Retina (tissue), 1 donor: ENCODE data around the gene FXYD6.
A peak's percentile ranks its signal among the peaks of the same experiment; 100 is the strongest.
"Not testable (repeated sequence)": the region's sequence is repeated elsewhere in the genome, so short reads cannot be mapped to it uniquely, and the experiment has no call there.

ENCODE experiments used
- DNase-seq: peaks from one replicate; pipeline ENCODE4 v3.0.0-alpha.2; 2016

FXYD6 gene

DNA sequence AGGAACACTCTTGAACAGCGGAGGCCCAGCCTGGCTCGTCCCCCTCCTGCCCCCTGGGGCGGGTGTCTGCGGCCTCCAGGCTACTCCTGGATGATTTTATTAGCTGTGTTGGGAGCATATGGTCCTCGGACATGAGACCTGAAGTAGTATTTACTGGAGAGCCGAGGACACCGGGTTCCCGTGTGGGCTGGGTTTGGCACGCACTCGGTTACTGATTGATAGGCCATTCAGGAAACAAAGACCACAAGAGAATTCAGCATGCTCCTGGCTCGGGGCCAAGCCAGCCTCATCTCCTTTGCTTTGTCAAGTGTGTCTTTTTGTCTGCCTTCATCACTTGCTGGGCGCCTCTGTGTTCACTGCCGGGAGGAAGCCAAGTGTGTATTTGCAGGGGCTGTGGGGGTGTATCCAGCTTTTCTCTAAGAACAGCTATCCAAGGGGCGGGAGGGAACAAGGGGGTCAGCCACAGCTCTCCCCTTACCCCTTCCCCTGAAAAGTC, 61.6 kb downstream of the FXYD6 start:
- DNase-seq = peak; percentile 79

DNA sequence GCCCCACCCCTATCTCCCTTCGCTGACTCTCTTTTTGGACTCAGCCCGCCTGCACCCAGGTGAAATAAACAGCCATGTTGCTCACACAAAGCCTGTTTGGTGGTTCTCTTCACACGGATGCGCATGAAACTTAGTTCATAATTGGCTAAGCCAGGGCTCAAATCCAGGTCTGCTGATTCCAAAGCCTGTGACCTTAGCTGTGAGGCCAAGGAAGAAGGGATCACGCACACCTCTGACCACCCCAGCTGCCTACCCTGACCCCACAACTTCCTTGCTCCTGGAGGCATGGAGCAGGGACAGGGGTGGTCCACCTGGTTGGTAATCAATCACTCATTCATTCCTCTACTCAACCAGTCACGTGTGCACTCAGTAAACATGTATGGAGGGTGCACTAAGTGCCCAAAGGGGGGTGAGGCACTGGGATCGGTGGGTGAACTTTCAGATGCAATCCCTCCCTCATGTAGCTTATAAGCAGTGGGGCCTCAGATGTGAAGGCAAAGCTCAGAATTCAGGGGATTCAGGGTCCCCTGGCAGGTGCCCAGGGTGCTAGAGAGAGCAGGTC, 62.2 kb downstream of the FXYD6 start:
- DNase-seq = no peak

DNA sequence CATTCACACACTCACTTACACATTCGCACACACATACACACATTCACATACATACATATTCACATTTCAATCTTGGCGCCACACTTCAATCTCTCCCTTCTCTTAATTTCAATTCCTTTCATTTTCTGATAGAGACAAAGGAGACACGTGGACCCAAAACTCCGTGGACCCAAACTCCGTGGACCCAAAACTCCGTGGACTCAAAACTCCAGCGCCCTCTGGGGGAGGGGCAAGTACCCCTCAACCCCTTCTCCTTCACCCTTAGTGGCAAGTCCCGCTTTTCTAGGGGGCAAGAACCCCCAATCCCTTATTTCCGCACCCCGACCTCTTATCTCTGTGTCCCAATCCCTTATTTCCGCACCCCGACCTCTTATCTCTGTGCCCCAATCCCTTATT, 66.4 kb downstream of the FXYD6 start:
- DNase-seq = not testable (repeated sequence)

DNA sequence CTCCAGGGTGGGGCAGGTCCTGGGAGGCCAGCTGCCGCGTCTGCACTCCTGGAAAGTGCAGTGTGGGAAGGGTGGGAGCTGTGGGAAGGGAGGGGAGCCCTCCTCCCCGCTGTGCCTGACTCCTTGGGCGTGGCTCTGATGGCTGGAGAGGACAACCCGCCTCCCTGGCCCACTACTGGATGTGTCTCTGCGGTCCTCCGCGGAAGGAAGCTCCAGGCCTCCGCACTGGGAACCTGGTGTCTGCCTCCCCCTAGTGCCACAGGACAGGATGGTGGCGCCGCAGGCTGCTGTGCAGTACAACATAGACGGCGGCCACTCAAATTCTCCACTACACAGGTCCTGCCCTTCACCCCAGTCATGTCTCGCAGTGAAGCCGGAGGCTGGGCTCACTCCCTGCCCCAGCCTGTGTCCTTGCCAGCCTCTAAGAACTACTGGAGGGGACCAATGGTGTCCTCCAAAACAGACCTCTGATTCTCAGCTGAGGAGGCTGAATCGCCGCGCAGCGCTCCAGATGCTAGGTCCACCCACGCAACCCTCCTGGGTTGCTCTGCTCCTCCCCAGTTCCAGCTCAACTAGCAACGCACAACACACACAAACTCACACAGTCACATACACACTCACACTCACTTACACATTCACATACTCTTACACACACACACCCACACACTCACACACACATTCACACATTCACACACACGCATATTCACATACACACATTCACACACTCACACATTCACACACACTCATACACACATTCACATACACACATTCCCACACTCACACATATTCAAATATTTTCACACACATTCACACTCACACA, 67.0 kb downstream of the FXYD6 start:
- DNase-seq = peak; percentile 83

DNA sequence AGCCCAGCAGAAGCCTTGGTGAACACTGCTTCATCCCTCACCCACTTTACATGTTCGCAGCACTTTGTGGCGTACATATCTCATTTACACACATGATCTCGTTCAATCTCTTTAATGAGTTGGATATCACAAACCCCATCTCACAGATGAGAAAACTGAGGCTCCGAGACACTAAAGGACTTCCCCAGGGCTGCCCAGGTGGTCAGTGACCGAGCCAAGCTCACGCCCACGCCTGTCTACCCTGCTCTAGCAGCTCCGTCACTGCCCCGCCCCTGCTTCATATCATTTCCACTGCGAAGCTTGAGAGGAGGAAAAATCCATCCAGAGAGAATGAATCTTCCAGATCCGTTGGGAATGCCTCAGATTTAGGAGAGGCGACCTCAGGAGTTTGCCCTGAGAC, 67.7 kb downstream of the FXYD6 start:
- DNase-seq = no peak

DNA sequence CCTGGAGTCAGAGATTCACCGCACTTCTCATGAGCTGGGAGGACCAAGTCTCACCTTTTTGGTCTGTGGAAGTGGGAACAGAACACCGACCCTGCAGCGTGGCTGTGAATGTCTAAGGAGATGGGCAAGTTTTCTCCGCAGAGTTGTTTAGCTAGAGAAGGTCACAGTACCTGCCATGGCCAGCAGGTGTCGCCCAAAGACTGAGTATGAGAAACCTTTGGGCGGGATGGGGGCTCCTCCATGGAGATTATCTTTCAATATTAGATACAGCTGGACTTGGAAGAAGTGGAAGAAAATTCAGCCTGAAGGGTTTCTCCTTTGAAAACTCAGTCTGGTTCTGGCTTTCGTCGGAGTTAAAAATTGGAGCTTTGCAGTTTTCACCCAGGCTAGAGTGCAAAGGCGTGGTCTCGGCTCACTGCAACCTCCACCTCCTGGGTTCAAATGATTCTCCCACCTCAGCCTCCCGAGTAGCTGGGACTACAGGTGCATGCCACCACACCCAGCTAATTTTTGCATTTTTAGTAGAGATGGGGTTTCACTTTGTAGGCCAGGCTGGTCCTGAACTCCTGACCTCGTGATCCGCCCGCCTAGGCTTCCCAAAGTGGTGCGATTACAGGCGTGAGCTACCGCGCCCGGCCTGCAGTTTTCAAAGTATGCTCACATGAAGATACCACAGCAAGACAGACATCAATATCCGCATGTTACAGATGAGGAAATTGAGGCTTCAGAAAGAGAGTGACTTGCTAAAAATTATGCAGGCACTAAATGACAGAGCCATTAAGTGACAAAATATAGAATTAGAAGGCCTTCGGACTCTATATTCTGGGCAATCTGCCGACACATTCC, 68.8 kb downstream of the FXYD6 start:
- DNase-seq = peak; percentile 71

DNA sequence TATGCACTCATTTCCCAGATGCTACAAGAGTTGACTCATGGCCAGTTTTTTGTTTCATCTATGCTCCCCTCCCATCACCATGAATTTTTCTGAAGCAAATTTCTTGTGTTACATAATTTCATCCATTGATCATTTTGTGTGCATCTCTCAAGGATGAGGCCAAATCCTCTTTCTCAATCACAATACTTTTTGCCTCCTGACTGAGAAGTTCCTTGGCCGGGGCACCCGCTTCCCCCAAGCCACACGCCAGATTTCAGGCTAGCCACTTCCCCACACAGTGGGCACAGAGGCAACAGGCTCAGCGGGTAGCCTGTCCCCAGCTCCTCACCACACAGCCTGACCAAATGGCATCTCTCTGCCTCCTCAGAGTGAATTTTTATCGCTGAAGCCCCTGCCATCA, 69.6 kb downstream of the FXYD6 start:
- DNase-seq = no peak

DNA sequence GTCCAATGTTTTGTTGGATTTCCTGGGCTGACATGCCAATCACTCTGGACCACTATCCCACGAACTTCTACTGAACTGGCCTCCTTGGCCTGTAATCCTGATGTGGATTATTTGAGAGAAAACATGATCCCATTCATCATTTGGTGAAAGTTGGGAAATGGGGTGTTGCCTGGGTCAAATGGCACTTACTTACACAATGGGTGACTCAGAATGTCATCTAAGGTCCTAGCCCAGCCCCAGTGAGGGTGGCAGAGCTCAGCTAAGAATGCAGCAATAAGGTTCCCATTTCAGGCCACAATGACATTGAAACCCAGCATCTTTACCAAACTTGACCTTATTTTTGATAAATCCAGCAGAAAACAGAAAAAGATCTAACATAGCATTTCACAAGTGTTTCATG, 71.4 kb downstream of the FXYD6 start:
- no peak for DNase-seq

DNA sequence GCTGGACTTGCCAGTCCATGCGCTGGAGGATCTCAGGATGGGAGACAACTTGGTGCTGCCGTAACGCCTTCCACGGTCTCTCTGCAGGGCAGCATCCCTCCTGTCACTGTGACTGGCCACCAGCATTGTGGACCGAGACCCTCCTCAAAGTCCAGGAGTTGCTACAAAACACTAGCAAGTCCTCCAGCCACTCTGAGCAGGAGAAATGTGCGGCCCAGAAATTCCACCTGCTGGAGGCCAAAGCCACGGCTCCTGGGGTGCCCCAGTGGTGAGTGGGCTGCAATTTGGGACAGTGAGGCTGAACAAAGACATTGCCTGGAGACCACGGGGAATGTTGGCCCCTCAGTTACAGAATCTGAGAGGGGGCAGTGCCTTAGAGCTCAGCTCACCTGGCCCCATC, 72.6 kb downstream of the FXYD6 start:
- DNase-seq = no peak

DNA sequence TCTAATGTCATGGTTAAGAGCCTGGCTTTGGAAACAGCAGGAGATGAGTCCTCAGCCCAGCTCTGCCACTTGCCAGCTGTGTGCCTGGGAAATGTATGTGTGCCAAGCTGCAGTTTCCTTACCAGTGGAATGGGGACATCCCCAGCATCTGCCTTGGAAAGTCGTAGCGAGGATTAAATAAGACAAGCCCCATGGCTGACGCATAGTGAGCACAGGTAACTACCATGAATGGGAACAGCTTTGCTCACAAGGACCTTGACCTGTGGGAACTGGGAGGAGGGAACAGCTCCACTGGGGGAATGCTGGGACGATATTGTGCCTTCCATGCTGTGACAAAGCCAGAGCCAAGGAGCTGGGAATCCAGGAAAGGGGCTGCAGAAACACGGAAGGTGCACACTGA, 76.8 kb downstream of the FXYD6 start:
- DNase-seq = no peak

DNA sequence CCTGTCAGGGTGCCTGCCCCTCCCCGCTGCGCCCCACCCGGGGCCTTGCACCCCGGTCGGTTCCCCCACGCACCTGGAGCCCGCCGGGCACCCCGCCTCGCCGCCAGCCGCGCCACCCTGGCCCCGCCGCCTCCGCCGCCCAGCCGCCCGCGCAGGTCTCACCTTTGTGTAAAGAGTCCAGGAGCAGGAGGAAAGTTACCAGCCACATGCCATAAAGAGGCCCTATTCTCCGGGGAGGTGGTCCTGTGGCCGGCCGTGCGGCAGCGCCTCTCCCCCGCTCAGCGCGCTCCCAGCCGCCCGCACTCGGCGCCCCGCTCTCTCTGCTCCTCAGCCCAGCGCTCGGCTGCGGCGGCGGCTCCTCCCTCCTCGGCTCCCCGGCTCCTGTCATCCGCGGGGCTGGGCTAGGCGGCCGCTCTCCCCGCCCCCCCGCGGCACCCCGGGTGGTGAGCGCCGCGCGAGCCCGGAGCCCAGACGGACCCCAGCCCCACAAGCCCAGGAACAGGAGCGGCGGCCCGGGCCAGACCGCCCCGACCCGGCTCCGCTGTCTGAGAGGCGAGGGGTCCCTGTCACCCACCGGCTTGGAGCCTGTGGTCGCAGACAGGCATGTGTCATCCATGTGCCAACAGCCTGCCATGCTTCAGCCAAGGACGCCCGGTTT, 79.5 kb downstream of the FXYD6 start, which contains the start of gene DSCAML1:
DSCAML1 (minus strand) TSS at position 345 of the 658 bp plus-strand sequence; CDS start at position 208, 137 bp downstream.
- peak; percentile 73 for DNase-seq

DNA sequence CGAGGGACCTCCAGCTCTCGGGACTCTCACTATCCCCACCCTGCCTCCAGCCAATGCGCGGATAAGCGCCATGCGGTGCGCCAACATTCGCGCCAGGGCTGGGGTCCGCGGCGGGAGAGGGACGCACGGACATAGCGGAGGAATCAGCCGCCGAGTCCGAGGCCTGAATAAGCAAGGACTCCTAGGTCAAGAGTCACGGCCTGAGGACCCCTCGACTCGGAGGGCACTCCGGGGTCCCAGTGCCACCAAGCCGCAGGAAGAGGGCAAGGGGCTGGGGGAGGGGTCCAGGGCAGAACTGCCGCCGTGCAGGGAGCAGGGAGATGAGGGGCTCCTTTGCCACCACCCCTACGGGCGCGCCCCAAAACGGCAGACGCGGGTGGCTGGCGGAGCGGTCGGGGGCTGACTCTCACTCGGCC, 80.0 kb downstream of the FXYD6 start:
- DNase-seq = no peak

DNA sequence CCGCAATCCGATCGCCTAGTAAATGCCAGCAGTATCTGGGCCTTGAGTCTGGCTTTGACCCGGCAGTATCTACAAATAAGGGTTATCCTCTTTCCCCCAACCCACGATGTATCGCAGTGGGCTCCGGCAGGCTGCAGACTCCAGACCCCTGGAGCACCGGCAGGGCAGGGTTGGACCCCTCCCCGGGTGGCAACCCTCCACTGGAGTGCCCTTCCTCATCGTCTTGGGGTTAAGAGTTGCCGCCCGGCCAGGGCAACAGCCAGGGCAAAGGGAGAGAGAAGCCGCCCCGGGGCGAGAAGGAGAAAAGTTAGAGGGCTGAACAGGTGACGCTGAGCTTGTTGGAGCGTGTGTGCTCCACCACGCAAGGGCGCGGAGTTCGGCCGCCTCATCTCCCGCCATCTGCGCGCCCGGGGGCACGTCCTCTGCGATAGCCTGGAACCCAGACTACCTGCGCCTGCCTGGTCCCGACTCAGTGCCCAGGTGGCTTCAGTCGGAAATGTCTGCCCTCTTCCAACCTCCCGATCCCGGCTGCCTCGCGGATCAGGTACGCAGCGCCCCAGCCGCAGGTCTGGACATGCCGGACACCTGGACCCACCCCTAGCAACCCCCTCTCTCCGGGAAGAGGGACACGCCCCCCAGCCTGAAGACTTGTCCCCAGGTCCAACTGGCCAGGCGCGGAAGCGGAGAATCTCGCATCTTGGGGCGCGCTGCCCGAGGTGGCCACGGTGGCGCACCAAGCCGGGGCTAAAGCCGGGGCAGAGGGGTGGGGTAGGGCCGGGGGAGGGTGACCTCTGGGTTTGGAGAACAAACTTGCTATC, 80.6 kb downstream of the FXYD6 start:
- peak; percentile 45 for DNase-seq

DNA sequence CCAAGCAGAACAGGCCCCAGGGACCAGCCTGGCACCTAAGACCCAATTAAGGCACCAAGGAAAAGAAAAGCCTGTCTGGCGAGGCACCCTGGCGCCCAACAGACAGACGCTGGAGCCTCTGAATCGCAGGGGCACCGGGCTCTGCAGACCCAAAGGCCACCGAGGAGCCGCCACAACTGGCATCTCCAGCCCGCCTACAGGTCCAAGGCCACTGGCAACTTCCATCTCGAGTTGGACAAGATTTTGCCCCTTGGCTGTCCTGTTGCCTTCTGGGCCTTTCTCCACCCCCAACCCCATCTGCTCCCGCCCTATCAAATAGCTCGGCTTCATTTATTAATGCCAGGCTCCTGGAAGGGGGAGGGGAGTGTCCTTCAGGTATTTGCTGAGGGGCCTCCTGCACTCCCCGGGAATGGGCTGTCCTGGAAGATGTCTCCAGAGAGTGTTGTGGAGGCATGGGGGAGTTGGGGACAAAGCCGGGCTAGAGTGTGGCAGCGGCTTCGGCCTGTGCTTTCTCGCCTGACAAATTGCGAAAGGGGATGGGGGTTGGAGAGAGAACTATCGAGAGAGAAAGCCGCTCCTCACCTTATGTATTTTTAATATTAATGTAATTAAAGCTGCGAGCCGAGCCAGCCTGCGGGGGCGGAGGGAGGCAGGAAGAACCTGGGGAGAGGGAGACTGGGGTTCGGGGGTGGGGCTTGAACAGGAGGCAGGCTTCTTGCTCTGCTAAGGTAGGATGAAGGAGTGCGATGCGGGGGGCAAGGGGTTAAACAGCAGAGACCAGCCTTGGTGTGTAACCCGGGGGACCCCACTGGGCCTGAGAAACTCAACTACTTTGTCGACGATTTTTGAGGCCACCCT, 81.5 kb downstream of the FXYD6 start:
- DNase-seq = no peak

DNA sequence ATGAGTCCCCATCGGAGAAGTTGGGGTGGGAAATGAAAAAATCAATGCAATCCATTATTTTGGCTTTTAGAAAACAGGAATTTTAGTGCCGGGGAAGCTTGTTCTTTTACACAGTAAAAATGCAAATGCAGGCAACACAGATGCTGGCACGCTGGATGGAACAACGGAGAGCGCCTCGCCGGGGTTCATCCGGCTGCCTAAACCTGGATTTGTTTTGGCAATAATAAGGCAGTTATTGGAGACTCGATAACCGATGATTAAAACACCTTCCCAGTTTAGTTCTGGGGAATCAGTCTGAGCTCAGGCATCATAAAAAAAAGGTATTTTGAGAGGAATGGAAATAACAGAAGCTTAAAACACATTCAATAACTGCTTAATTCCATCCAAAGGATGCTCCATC, 82.3 kb downstream of the FXYD6 start:
- no peak for DNase-seq

DNA sequence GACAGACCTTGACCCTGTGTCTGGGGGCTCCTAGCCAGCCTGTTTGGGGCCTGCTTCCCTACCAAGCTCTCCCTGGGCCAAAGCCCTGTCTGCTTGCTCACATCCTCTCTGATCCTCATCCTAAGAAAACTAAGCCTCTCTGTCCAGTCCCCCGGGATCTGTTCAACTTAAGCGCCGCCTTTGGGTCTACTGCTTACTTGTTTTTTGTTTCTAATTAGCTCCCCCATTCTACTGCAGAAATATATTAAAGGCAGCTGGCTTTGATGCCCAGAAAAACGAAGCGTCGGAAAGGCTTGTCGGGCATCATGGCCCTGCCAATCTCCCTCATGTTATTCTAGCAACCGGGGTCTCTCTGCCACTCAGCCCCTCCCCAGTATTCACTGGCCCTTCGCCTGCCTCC, 82.9 kb downstream of the FXYD6 start:
- DNase-seq = no peak

DNA sequence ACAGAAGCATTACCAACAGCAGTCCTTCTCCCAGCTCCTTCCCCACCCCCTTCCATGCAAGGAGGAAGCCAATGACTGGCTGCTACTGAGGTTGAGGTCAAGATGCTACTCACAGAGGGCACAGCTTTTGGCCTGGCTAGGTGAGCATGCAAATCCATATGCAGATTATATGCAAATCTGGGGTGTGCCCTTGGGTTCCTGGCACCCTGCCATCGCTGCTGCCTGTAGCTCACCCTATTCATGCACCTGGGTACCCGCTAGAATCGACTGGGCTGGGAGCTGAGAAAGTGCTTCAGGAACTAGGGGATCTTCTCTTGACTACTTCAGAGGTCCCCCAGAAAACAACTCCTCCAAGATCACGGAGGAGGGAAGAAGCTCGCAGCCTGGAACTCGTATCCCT, 83.5 kb downstream of the FXYD6 start:
- DNase-seq = no peak

DNA sequence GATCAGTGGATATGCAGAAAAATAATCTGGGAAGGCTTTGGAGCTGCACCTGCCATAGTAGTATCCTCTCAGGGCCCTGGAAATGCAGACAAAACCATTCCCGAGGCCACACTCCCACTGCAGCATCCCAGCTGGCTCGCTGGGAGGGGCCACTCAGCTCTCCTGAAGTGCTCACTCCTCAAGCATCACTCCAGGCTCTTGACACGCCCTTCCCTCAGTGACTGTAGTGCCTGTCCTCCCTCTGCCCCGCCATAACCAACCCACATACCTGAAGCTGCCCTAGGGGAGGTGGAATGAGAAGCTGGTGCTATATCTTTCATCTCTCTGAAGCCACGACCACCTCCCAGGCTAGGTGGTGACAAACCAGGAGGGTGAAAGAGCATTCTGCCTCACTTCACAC, 84.2 kb downstream of the FXYD6 start:
- DNase-seq = no peak

DNA sequence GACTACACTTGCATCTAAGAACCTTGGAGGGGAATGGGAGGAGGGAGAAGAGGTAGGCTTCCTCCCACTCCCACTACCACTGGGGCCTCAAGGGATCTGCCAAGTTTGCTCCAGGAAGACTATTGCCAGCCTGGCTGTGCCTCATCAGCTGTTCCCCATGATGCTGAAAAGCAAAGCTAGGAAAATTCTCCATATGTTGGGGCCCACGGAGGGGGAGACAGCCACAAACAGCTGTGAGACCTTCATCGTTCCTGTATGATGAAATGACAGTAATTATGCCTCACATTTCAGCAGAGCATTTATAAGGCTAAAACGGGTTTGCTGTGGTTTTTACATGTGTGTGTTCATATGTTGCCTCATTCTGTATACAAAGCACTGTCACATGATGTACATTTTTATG, 86.2 kb downstream of the FXYD6 start:
- no peak for DNase-seq

DNA sequence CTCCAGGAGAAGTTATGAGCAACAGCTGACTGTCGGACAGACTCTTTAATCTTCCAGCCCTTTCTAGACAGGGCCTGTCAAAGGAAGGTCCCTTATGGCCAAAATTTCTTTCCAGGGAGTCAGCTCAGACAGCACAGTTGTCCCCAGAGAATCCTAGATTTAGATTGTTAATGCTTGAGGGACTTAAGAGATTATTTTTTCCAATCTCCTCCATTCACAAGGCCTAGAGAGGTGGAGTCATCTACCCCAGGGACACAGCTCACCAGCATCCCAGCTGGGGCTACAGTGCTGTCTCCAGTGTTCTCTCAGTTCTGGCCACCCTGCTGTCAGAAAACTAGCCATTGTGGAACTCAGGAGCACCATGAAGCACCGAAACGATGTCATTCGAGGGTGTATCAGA, 87.2 kb downstream of the FXYD6 start:
- no peak for DNase-seq
